CD14-positive monocyte (primary cell): ENCODE results near the gene SLC35F4. TPM values are rescaled to one million over a fixed set of nuclear protein-coding genes. Genes with fewer than 3 reads are reported as not detected.

Experiments used
- DNase-seq, 3 donors: peaks; one replicate each; pipeline ENCODE4 v3.0.0-alpha.2; 2011 to 2022
- H2AFZ ChIP-seq: 2 replicates; pipeline ENCODE4 v1.6.0; 2012; ENCODE audit warnings: mild to moderate bottlenecking, low read depth, low read length, inconsistent platforms; ENCODE audit not compliant: insufficient read depth, poor library complexity, severe bottlenecking
- H3K27ac ChIP-seq, 2 donors: 1 replicate in 1 of 2; 2 replicates in 1 of 2; pipeline ENCODE4 v1.5.1; 2012 to 2013; ENCODE audit warnings: low read length in 2 of 2, control low read depth in 1 of 2, inconsistent platforms in 1 of 2, low read depth in 1 of 2, mild to moderate bottlenecking in 1 of 2
- H3K27me3 ChIP-seq, 2 donors: one replicate each; pipeline versions ENCODE4 v1.6.0 to v1.6.1; 2011 to 2013; ENCODE audit warnings: low read length in 2 of 2; ENCODE audit not compliant: control insufficient read depth in 2 of 2, insufficient read depth in 2 of 2
- H3K36me3 ChIP-seq, 2 donors: replicated peaks in 1 of 2; 1 replicate in 1 of 2; 2 replicates in 1 of 2; pipeline versions ENCODE4 v1.5.1 to v1.6.1; 2012 to 2013; ENCODE audit warnings: low read length in 2 of 2, control low read depth in 1 of 2, inconsistent platforms in 1 of 2, mild to moderate bottlenecking in 1 of 2; ENCODE audit not compliant: insufficient read depth in 2 of 2, control insufficient read depth in 1 of 2
- H3K4me1 ChIP-seq, 2 donors: 1 replicate in 1 of 2; 2 replicates in 1 of 2; pipeline versions ENCODE4 v1.5.1 to v1.6.1; 2012 to 2013; ENCODE audit warnings: low read length in 2 of 2, control low read depth in 1 of 2, inconsistent platforms in 1 of 2, mild to moderate bottlenecking in 1 of 2, moderate library complexity in 1 of 2; ENCODE audit not compliant: insufficient read depth in 2 of 2, control insufficient read depth in 1 of 2
- H3K4me2 ChIP-seq: replicated peaks from 2 replicates; pipeline ENCODE3; 2012; ENCODE audit warnings: low read length, moderate library complexity, mild to moderate bottlenecking; ENCODE audit not compliant: poor library complexity, severe bottlenecking; ENCODE audit errors: extremely low read depth
- H3K4me3 ChIP-seq, 3 experiments: fragments of 200-600 bp in 1 of 3; sonication (generic) in 1 of 3; replicated peaks in 1 of 3; 1 replicate in 2 of 3; 2 replicates in 1 of 3; pipeline ENCODE4 v1.5.1; 2011 to 2013; ENCODE audit warnings: low read length in 3 of 3, mild to moderate bottlenecking in 3 of 3, control low read depth in 2 of 3, low read depth in 2 of 3, inconsistent platforms in 1 of 3, moderate library complexity in 1 of 3
- H3K79me2 ChIP-seq: 2 replicates; pipeline ENCODE4 v1.6.0; 2012; ENCODE audit warnings: mild to moderate bottlenecking, control low read depth, inconsistent platforms, low read length, moderate library complexity; ENCODE audit not compliant: insufficient read depth
- H3K9ac ChIP-seq: 2 replicates; pipeline ENCODE4 v1.6.0; 2017; ENCODE audit warnings: low read length, mild to moderate bottlenecking; ENCODE audit not compliant: insufficient read depth, poor library complexity, severe bottlenecking
- H3K9me3 ChIP-seq, 2 donors: replicated peaks in 1 of 2; 1 replicate in 1 of 2; 2 replicates in 1 of 2; pipeline versions ENCODE4 v1.5.1 to v1.6.1; 2012 to 2013; ENCODE audit warnings: low read length in 2 of 2, control low read depth in 1 of 2; ENCODE audit not compliant: control insufficient read depth in 1 of 2, insufficient read depth in 1 of 2
- H4K20me1 ChIP-seq: 2 replicates; pipeline ENCODE4 v1.6.0; 2012; ENCODE audit warnings: mild to moderate bottlenecking, low read length, control low read depth, moderate library complexity; ENCODE audit not compliant: insufficient read depth
- H3K27ac Mint-ChIP-seq, 7 donors: one replicate each; pipeline ENCODE4 v1.8.0; 2020; ENCODE audit warnings: mild to moderate bottlenecking in 7 of 7, mixed read lengths in 7 of 7, moderate library complexity in 6 of 7, inconsistent platforms in 2 of 7
- H3K27me3 Mint-ChIP-seq, 3 donors: one replicate each; pipeline ENCODE4 v1.8.0; 2021 to 2022; ENCODE audit warnings: low read depth in 3 of 3, mild to moderate bottlenecking in 3 of 3, mixed read lengths in 3 of 3, moderate library complexity in 3 of 3, inconsistent platforms in 1 of 3
- H3K36me3 Mint-ChIP-seq, 2 donors: one replicate each; pipeline ENCODE4 v1.8.0; 2020; ENCODE audit warnings: mixed read lengths in 2 of 2, inconsistent platforms in 1 of 2, mild to moderate bottlenecking in 1 of 2
- H3K4me1 Mint-ChIP-seq: one replicate; pipeline ENCODE4 v1.8.0; 2020; ENCODE audit warnings: mild to moderate bottlenecking, mixed read lengths
- H3K4me3 Mint-ChIP-seq, 2 donors: one replicate each; pipeline ENCODE4 v1.8.0; 2020; ENCODE audit warnings: mild to moderate bottlenecking in 2 of 2, mixed read lengths in 2 of 2, moderate library complexity in 1 of 2
- H3K9me3 Mint-ChIP-seq, 7 donors: one replicate each; pipeline ENCODE4 v1.8.0; 2020 to 2022; ENCODE audit warnings: mixed read lengths in 7 of 7, mild to moderate bottlenecking in 6 of 7, moderate library complexity in 6 of 7, inconsistent platforms in 2 of 7
- CTCF ChIP-seq: fragments of 200-600 bp; IDR thresholded peaks from one replicate; pipeline ENCODE4 v1.8.0; 2022; ENCODE audit warnings: antibody characterized with exemption, mild to moderate bottlenecking
- WGBS: methylation state at CpG from one replicate; pipeline ENCODE4 v1.1.5; 2013; ENCODE audit warnings: missing lambda C conversion rate; ENCODE audit not compliant: insufficient coverage; 5-methylcytosine and 5-hydroxymethylcytosine counted together
- intact Hi-C, 2 donors: fragments of 100-400 bp; cut with micrococcal nuclease; formaldehyde crosslinking; loops; one replicate each; pipeline versions ENCODE4 v1.15.0 to v1.15.1; 2023
- polyA minus RNA-seq: library from RNA; depleted of rRNA, polyadenylated mRNA; stranded (reverse); fragments of >200 nt; gene quantifications from 2 replicates; pipeline ENCODE4 v1.2.3, GENCODE V29; 2012
- polyA plus RNA-seq, 3 donors: library from polyadenylated mRNA; depleted of rRNA in 1 of 3; unstranded in 2 of 3; stranded (reverse) in 1 of 3; fragments of 300-500 nt in 2 of 3; fragments of >200 nt in 1 of 3; fragmentation: Illumina TruSeq in 2 of 3; gene quantifications; 1 replicate in 2 of 3; 2 replicates in 1 of 3; pipeline ENCODE4 v1.2.3, GENCODE V29; 2012 to 2021
- total RNA-seq, 12 experiments: library from RNA in 1 of 12; stranded (reverse) in 1 of 12; fragments of 120-200 nt in 1 of 12; gene quantifications; one replicate each; pipeline ENCODE4 v1.2.4 and lab custom pipeline; 2013 to 2026; ENCODE audit warnings: mixed read lengths in 6 of 12, inconsistent platforms in 1 of 12

The SLC35F4 gene
- not detected for total RNA-seq (2013)
- polyA plus RNA-seq (not detected), polyA minus RNA-seq (not detected in 2 replicates), total RNA-seq (lab: John Stamatoyannopoulos, UW) (0 to 2.3 (median 0.05) reads per million in 11 experiments)

- DNase-seq = no peak
- H3K4me3 ChIP-seq = no peak within 1 kb of the TSS
- H3K36me3 ChIP-seq = no peaks in the 10 kb centered on the region
- Mint-ChIP-seq H3K9me3 (peaks cover 0 to 5% (median 2%) of the 10 kb centered on the region in 7 donors), H3K4me1 (no peaks in the 10 kb centered on the region), H3K27me3 (peaks cover 26 to 45% (median 42%) of the 10 kb centered on the region in 3 donors), H3K4me3 (peak within 1 kb of the TSS in 1 of 2 donors; percentile 69), H3K36me3 (no peaks in the 10 kb centered on the region), H3K27ac (no peak within 1 kb of the TSS)
- intact Hi-C loops = no loop called here
- no peaks in the 10 kb centered on the region for H3K9me3 ChIP-seq
- no peak within 1 kb of the TSS for H2AFZ ChIP-seq
- H3K4me2 ChIP-seq = no peak within 1 kb of the TSS
- no peak within 1 kb of the TSS for H3K27ac ChIP-seq
- H3K4me1 ChIP-seq = no peaks in the 10 kb centered on the region
- no peaks in the 10 kb centered on the region for H4K20me1 ChIP-seq
- TF ChIP-seq CTCF = no peak
- H3K79me2 ChIP-seq = no peaks in the 10 kb centered on the region
- H3K27me3 ChIP-seq = peaks cover 29 to 32% of the 10 kb centered on the region in 2 donors
- H3K9ac ChIP-seq = no peak within 1 kb of the TSS
- WGBS = 3% methylated on average over 80 of the region's 91 CpGs
Measured at GRCh38 chr14:57865403-57866198, at the start of gene SLC35F4. Gene SLC35F4, minus strand, starts transcription at chr14:57866092.

- Histone ChIP-seq H2AFZ (no peak overlapping the region), H3K4me3 (no peak overlapping the region), H3K27ac (no peak overlapping the region), H3K4me2 (no peak overlapping the region), H3K36me3 (no peaks in the 10 kb centered on the region), H3K4me1 (no peaks in the 10 kb centered on the region), H3K79me2 (no peaks in the 10 kb centered on the region), H3K9me3 (no peaks in the 10 kb centered on the region), H4K20me1 (no peaks in the 10 kb centered on the region), H3K27me3 (no peaks in the 10 kb centered on the region), H3K9ac (no peak overlapping the region)
- Mint-ChIP-seq H3K27ac (no peak overlapping the region), H3K36me3 (no peaks in the 10 kb centered on the region), H3K9me3 (peaks cover 0 to 8% (median under 1%) of the 10 kb centered on the region in 7 donors), H3K4me1 (no peaks in the 10 kb centered on the region), H3K27me3 (peaks cover 0 to 2% (median 0%) of the 10 kb centered on the region in 3 donors), H3K4me3 (no peak overlapping the region)
- DNase-seq = no peak
- TF ChIP-seq CTCF = no peak
- intact Hi-C loops = no loop called here
Measured at GRCh38 chr14:57909626-57910025, 43.7 kb upstream of the SLC35F4 start.
